Lower lobe of right lung (tissue), 2 donors: ENCODE data around the gene ASCC2. TPM values are rescaled to one million over a fixed set of nuclear protein-coding genes. Genes with fewer than 3 reads are reported as not detected.
"Not testable (repeated sequence)": the region's sequence is repeated elsewhere in the genome, so short reads cannot be mapped to it uniquely, and the experiment has no call there.

Source experiments
- ATAC-seq, 2 donors: fragments of 200-7000 bp; cut with Tn5 transposase; one replicate each; pipeline ENCODE4 v1.9.1; 2020 to 2022; ENCODE audit warnings: mild to moderate bottlenecking in 2 of 2, moderate library complexity in 2 of 2
- DNase-seq: peaks from one replicate; pipeline ENCODE4 v3.0.0-alpha.2; 2020
- H3K27ac ChIP-seq: fragments of 200-600 bp; one replicate; pipeline ENCODE4 v1.8.0; 2022
- H3K27me3 ChIP-seq: fragments of 200-600 bp; one replicate; pipeline ENCODE4 v1.8.0; 2022; ENCODE audit warnings: low read depth
- H3K36me3 ChIP-seq: fragments of 200-600 bp; one replicate; pipeline ENCODE4 v1.8.0; 2022; ENCODE audit warnings: mild to moderate bottlenecking
- H3K4me1 ChIP-seq: fragments of 200-600 bp; one replicate; pipeline ENCODE4 v1.8.0; 2022
- H3K4me3 ChIP-seq: fragments of 200-600 bp; one replicate; pipeline ENCODE4 v1.8.0; 2022; ENCODE audit warnings: mild to moderate bottlenecking
- H3K9me3 ChIP-seq: fragments of 200-600 bp; one replicate; pipeline ENCODE4 v1.8.0; 2022
- intact Hi-C: fragments of 100-400 bp; cut with DNase I; formaldehyde crosslinking; loops from one replicate; pipeline ENCODE4 v1.11.0; 2022
- total RNA-seq: library from RNA; stranded (reverse); fragmentation: NEBNext Ultra II Directional; extraction: Animal tissue kit (Norgen Biotek cat#: 25700); gene quantifications from one replicate; pipeline ENCODE4 v1.2.1, GENCODE V29; 2021
- TF ChIP-seq, protein P1 (sequence below): fragments of 200-600 bp; IDR thresholded peaks from one replicate; pipeline ENCODE4 v1.8.0; 2022; ENCODE audit warnings: antibody characterized with exemption, mild to moderate bottlenecking
- donor health status: DM: no; HTN: yes; CAD: no; lungs with severe emphysema.

The ASCC2 gene
- total RNA-seq, 1 donor from 2014 or later = 65.4 TPM

GRCh38 chr22:29842172-29842571, 4.1 kb upstream of the ASCC2 start:
- intact Hi-C loops = no loop called here
- peak overlapping the region; percentile 11 for H3K27ac ChIP-seq
- no peaks in the 10 kb centered on the region for H3K9me3 ChIP-seq
- no peak overlapping the region for H3K4me3 ChIP-seq
- no peaks in the 10 kb centered on the region for H3K27me3 ChIP-seq
- ATAC-seq = no peak
- TF ChIP-seq, protein P1, sequence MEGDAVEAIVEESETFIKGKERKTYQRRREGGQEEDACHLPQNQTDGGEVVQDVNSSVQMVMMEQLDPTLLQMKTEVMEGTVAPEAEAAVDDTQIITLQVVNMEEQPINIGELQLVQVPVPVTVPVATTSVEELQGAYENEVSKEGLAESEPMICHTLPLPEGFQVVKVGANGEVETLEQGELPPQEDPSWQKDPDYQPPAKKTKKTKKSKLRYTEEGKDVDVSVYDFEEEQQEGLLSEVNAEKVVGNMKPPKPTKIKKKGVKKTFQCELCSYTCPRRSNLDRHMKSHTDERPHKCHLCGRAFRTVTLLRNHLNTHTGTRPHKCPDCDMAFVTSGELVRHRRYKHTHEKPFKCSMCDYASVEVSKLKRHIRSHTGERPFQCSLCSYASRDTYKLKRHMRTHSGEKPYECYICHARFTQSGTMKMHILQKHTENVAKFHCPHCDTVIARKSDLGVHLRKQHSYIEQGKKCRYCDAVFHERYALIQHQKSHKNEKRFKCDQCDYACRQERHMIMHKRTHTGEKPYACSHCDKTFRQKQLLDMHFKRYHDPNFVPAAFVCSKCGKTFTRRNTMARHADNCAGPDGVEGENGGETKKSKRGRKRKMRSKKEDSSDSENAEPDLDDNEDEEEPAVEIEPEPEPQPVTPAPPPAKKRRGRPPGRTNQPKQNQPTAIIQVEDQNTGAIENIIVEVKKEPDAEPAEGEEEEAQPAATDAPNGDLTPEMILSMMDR = no peak
- DNase-seq = no peak
- H3K36me3 ChIP-seq = no peaks in the 10 kb centered on the region
- peaks cover 16% of the 10 kb centered on the region for H3K4me1 ChIP-seq

DNA sequence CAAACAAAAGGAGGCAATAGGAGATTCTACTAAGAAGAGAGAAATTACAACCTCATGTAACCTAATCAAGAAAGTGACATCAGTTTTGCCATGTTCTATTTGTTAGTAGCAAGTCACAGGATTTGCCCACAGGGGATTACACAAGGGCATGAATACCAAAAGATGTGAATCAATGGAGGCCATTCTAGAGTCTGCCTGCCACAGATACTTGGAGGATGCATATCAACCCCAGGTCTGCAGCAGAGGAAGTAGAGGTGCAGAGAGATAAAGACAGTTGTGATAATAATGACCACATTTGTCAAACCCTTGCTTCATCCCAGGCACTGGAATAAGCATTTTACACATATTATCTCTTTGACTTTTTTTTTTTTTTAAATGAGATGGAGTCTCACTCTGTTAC, 2.4 kb upstream of the ASCC2 start:
- Histone ChIP-seq H3K27me3 (no peaks in the 10 kb centered on the region), H3K4me1 (peaks cover 24% of the 10 kb centered on the region), H3K27ac (no peak overlapping the region), H3K36me3 (no peaks in the 10 kb centered on the region), H3K9me3 (no peaks in the 10 kb centered on the region), H3K4me3 (no peak overlapping the region)
- DNase-seq (no peak), ATAC-seq (no peak)
- intact Hi-C loops = no loop called here
- TF ChIP-seq, protein P1 = no peak

DNA sequence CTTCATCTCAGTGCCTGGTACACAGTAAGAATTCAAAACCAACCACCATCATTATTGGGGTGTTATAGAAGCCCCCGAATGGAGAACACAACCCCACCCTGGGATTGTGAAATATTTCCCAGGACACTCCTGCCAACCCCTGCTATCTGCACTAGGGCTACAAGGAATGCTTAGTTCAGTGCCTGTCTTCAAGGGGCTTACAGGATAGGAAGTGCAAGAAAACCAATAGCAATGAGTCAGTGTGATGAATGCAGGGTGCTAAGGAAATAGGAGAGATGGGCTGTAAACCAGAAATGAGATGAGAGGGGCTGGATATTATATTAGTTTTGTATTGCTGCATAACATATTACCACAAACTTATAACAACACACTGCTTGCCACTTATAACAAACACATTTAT, 965 bp upstream of the ASCC2 start:
- DNase-seq = no peak
- Histone ChIP-seq H3K4me1 (peaks cover 24% of the 10 kb centered on the region), H3K4me3 (no peak overlapping the region), H3K27me3 (no peaks in the 10 kb centered on the region), H3K9me3 (no peaks in the 10 kb centered on the region), H3K27ac (no peak overlapping the region), H3K36me3 (peaks cover 5% of the 10 kb centered on the region)
- intact Hi-C loops = no loop called here
- ATAC-seq = no peak
- TF ChIP-seq, protein P1 = no peak

- DNase-seq = no peak
- Histone ChIP-seq H3K27me3 (no peaks in the 10 kb centered on the region), H3K36me3 (peaks cover 10% of the 10 kb centered on the region), H3K4me1 (peaks cover 24% of the 10 kb centered on the region), H3K4me3 (peak overlapping the region; percentile 93), H3K9me3 (no peaks in the 10 kb centered on the region), H3K27ac (peak overlapping the region; percentile 87)
- TF ChIP-seq, protein P1 = no peak
- intact Hi-C loops = no loop called here
- peak; percentile 10 to 23 for ATAC-seq
These were observed 504 bp upstream of the ASCC2 start for GRCh38 chr22:29838599-29838956.

DNA sequence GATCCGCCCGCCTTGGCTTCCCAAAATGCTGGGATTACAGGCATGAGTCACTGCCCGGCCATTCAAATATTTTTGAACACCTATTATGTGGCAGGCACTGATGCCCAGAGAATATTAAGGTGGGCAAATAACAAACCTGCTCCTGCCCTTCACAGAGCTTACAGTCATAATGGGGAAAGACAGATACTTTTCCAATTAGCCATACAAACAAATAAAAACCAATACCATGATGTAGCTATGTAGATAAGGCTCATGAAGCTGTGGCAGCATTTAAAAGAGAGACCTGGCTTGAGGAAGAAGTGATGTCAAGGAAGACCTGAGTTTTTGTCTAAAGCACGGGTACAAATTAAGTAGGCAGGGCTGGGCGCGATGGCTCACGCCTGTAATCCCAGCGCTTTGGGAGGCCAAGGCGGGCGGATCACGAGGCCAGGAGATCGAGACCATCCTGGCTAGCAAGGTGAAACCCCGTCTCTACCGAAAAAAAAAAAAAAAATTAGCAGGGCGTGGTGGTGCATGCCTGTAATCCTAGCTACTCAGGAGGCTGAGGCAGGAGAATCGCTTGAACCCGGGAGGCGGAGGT, 1.2 kb downstream of the ASCC2 start:
- intact Hi-C loops, H3K27ac ChIP-seq: not testable (repeated sequence)
- H3K4me3 ChIP-seq = peak overlapping the region; percentile 93

GRCh38 chr22:29834046-29834445, 4.0 kb downstream of the ASCC2 start:
- Histone ChIP-seq H3K9me3 (no peaks in the 10 kb centered on the region), H3K27me3 (no peaks in the 10 kb centered on the region), H3K27ac (no peak overlapping the region), H3K4me1 (peaks cover 18% of the 10 kb centered on the region), H3K4me3 (no peak overlapping the region), H3K36me3 (peaks cover 48% of the 10 kb centered on the region)
- intact Hi-C loops = no loop called here
- ATAC-seq (no peak), DNase-seq (no peak)
- TF ChIP-seq, protein P1 = no peak

More for the DNA sequence above, 1.2 kb downstream of the ASCC2 start:
- not testable (repeated sequence) for H3K9me3 ChIP-seq, H3K27me3 ChIP-seq, DNase-seq, ATAC-seq
- H3K36me3 ChIP-seq = peaks cover 25% of the 10 kb centered on the region
- H3K4me1 ChIP-seq = peaks cover 20% of the 10 kb centered on the region
